AG10803 (cell line): ENCODE data around the gene CSRNP3.

Experiments
- DNase-seq: peaks from one replicate; pipeline ENCODE4 v3.0.0; 2010; ENCODE audit warnings: low read depth
- H3K4me3 ChIP-seq: 2 replicates; pipeline ENCODE4 v1.5.1; 2011; ENCODE audit warnings: mild to moderate bottlenecking, low read length, control low read depth
- CTCF ChIP-seq: conservative IDR thresholded peaks from 2 replicates; pipeline ENCODE4 v1.5.1; 2011; ENCODE audit warnings: mild to moderate bottlenecking, low read length, control low read depth, inconsistent platforms

Gene CSRNP3

GRCh38 chr2:165686800-165687199, 217.3 kb downstream of the CSRNP3 start:
- no peak overlapping the region for H3K4me3 ChIP-seq
- TF ChIP-seq CTCF, result no peak
- DNase-seq, result no peak

GRCh38 chr2:165687426-165688002, 218.0 kb downstream of the CSRNP3 start:
- no peak for DNase-seq
- no peak overlapping the region for H3K4me3 ChIP-seq
- no peak for TF ChIP-seq CTCF

- DNase-seq, result peak; percentile 48
- H3K4me3 ChIP-seq, result no peak overlapping the region
- peak; percentile 20; the same call in 1 of the 2 replicates for TF ChIP-seq CTCF
Observed at GRCh38 chr2:165691615-165692014, 222.1 kb downstream of the CSRNP3 start.

GRCh38 chr2:165692906-165693305, 223.4 kb downstream of the CSRNP3 start:
- H3K4me3 ChIP-seq, result no peak overlapping the region
- DNase-seq, result no peak
- TF ChIP-seq CTCF, result no peak

GRCh38 chr2:165693838-165694237, 224.3 kb downstream of the CSRNP3 start:
- no peak overlapping the region for H3K4me3 ChIP-seq
- no peak for DNase-seq
- no peak for TF ChIP-seq CTCF

GRCh38 chr2:165697748-165698443, 228.4 kb downstream of the CSRNP3 start:
- TF ChIP-seq CTCF, result no peak

GRCh38 chr2:165698444-165698884, 229.0 kb downstream of the CSRNP3 start:
- no peak overlapping the region for H3K4me3 ChIP-seq
- TF ChIP-seq CTCF, result peak; percentile 61

More at GRCh38 chr2:165697748-165698443, 228.4 kb downstream of the CSRNP3 start:
- no peak overlapping the region for H3K4me3 ChIP-seq
- no peak for DNase-seq

More at GRCh38 chr2:165698444-165698884, 229.0 kb downstream of the CSRNP3 start:
- peak; percentile 40 for DNase-seq
